ENCODE results near the gene MST1. TPM values are rescaled to one million over a fixed set of nuclear protein-coding genes. Genes with fewer than 3 reads are reported as not detected.

The MST1 gene
- total and polyA plus RNA-seq, 2 of the 4 experiments (the other 2 are of a cell fraction) = 1.3 to 13.0 TPM

DNA sequence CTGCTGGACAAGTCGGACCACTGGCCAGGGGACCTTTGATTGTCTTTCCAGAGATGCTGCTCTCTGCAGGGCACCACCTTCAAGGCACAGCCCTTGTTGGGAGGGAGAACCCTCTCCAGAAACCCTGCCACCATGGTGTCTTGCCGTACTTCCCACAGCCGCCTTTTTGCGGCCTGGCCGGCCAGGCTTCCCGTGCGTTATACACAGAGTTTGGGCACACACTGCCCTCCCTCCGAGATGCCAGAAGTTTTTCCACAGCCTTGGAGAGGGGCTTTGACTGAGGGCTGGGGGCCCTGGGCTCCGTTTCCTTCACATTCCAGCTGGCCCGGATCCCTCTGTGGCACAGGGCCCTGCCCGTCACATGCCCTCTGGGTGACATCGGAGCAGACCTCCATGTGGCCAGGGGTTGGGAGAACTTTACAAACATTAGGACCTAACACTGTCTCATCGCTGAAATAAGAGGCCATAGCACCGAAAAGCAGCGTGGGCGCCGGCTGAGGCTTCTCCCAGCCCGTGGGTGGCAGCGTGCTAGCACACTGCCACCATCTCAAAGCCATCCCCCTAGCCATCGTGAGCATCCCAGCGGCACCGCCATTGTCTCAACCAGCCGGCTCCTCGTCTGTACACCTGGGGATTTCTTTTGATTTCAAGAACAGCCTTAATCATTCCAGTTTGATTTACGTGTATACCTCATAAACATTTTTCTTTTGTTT lies 21.4 kb downstream of the MST1 start:
- intact Hi-C loops (cut with micrococcal nuclease) (no loop called here), dilution Hi-C loops (cut with HindIII; ENCODE audit: low sequenced_read_pairs, unreplicated experiment) (no loop called here), in situ Hi-C loops (cut with MboI; ENCODE audit: low sequenced_read_pairs) (no loop called here)
- no peak overlapping the region for H3K4ac ChIP-seq (ENCODE audit: low read depth, low read length)
- no peak overlapping the region for H4K91ac ChIP-seq (ENCODE audit: insufficient read depth, low read depth, low read length)
- TF ChIP-seq CEBPB (IDR thresholded peaks at IDR 0.05; ENCODE audit: low read depth, low read length) (no peak), RCOR1 (IDR thresholded peaks at IDR 0.05; ENCODE audit: insufficient replicate concordance, low read length) (no peak), RFX5 (IDR thresholded peaks at IDR 0.05; ENCODE audit: low read depth, low read length) (no peak), FOS (IDR thresholded peaks at IDR 0.05; ENCODE audit: low read depth, low read length) (no peak), SMC3 (IDR thresholded peaks at IDR 0.05; ENCODE audit: low read depth, low read length) (no peak)
- TF ChIP-seq, protein P1, sequence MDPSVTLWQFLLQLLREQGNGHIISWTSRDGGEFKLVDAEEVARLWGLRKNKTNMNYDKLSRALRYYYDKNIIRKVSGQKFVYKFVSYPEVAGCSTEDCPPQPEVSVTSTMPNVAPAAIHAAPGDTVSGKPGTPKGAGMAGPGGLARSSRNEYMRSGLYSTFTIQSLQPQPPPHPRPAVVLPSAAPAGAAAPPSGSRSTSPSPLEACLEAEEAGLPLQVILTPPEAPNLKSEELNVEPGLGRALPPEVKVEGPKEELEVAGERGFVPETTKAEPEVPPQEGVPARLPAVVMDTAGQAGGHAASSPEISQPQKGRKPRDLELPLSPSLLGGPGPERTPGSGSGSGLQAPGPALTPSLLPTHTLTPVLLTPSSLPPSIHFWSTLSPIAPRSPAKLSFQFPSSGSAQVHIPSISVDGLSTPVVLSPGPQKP (IDR thresholded peaks at IDR 0.05; ENCODE audit: borderline replicate concordance, low read depth, low read length) = no peak
- TF ChIP-seq, protein P2, sequence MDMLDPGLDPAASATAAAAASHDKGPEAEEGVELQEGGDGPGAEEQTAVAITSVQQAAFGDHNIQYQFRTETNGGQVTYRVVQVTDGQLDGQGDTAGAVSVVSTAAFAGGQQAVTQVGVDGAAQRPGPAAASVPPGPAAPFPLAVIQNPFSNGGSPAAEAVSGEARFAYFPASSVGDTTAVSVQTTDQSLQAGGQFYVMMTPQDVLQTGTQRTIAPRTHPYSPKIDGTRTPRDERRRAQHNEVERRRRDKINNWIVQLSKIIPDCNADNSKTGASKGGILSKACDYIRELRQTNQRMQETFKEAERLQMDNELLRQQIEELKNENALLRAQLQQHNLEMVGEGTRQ (IDR thresholded peaks at IDR 0.05; ENCODE audit: low read depth, low read length) = no peak
- peaks cover 9% of the 10 kb centered on the region; the same call in 1 of the 2 replicates for H3K27me3 ChIP-seq (ENCODE audit: control insufficient read depth, insufficient read depth, low read length)
- H2BK120ac ChIP-seq (ENCODE audit: low read depth, low read length) = no peak overlapping the region
- no peaks in the 10 kb centered on the region for H3K36me3 ChIP-seq (ENCODE audit: control insufficient read depth, insufficient read depth, low read length)
- ATAC-seq (ENCODE audit: low read depth) = no peak
- WGBS, 2 experiments (ENCODE audit: extremely low coverage in 2 of 2, insufficient read length in 1 of 2) = 58% methylated on average over 7 of the region's 25 CpGs; no CpG with 5 or more reads in 1 of the 2 experiments
- H4K20me1 ChIP-seq (ENCODE audit: insufficient read depth, low read length) = peaks cover 3% of the 10 kb centered on the region; the same call in 1 of the 2 replicates
- H2BK5ac ChIP-seq (ENCODE audit: low read depth, low read length, poor library complexity, severe bottlenecking) = no peak overlapping the region
- H4K8ac ChIP-seq (ENCODE audit: low read depth in 2 of 2, low read length in 2 of 2) = no peak overlapping the region
- H3K56ac ChIP-seq (ENCODE audit: extremely low read depth, insufficient read depth, low read length) = no peak overlapping the region
- H3K9ac ChIP-seq (ENCODE audit: low read depth, low read length) = no peak overlapping the region
- H3K14ac ChIP-seq (replicated peaks; ENCODE audit: low read depth, low read length) = no peak overlapping the region
- BruUV-seq (replicated peaks) = no TSS peak
- ChIA-PET CTCF (interaction anchor here (1.8 kb wide), 1 partner anchor 128 kb away, joined by 10 read pairs; no protein-coding TSS in a partner anchor), POLR2A (ENCODE audit: unreplicated experiment) (no interaction called here)
- no peaks in the 10 kb centered on the region for H3K9me3 ChIP-seq (ENCODE audit: control insufficient read depth, insufficient read depth, low read length)
- no peak overlapping the region for H3K27ac ChIP-seq (ENCODE audit: insufficient read depth, low read length)
- no peak overlapping the region for H3K23ac ChIP-seq (ENCODE audit: low read depth, low read length)
- no peak overlapping the region for H2BK20ac ChIP-seq (ENCODE audit: low read depth, low read length)
- H3K18ac ChIP-seq (ENCODE audit: low read depth, low read length) = no peak overlapping the region
- no peak overlapping the region for H2AK9ac ChIP-seq (replicated peaks; ENCODE audit: low read depth, low read length, poor library complexity)
- H3K79me1 ChIP-seq (ENCODE audit: low read depth in 1 of 2, low read length in 2 of 2) = no peaks in the 10 kb centered on the region; a peak in 2 of 4 replicates
- no peak for DNase-seq
- H3K4me3 ChIP-seq (ENCODE audit: insufficient read depth, low read depth, low read length) = no peak overlapping the region
- H2AK5ac ChIP-seq (ENCODE audit: low read depth, low read length) = no peak overlapping the region
- H2AFZ ChIP-seq (replicated peaks; ENCODE audit: low read length, poor library complexity) = peak overlapping the region; percentile 38
- H2BK15ac ChIP-seq (ENCODE audit: low read depth, low read length) = no peak overlapping the region
- no peak overlapping the region for H4K5ac ChIP-seq (ENCODE audit: low read depth, low read length)
- no peaks in the 10 kb centered on the region for H3K9me1 ChIP-seq (ENCODE audit: insufficient read depth, low read length)
- no peak overlapping the region; the same call in 1 of the 2 replicates for H3K4me2 ChIP-seq (ENCODE audit: low read depth, low read length)
- H3K4me1 ChIP-seq (ENCODE audit: control insufficient read depth, insufficient read depth, low read length) = peaks cover 2% of the 10 kb centered on the region; the same call in 1 of the 2 replicates
